ENCODE results near the gene PYGO1. TPM values are rescaled to one million over a fixed set of nuclear protein-coding genes. Genes with fewer than 3 reads are reported as not detected.

The PYGO1 gene
- total and polyA plus RNA-seq, 2 of the 4 experiments (the other 2 are of a cell fraction): 3.0 to 6.6 TPM

GRCh38 chr15:55628369-55628730 lies 40.2 kb upstream of the PYGO1 start:
- dilution Hi-C loops (cut with HindIII; ENCODE audit: low sequenced_read_pairs, unreplicated experiment) (no loop called here), in situ Hi-C loops (cut with MboI; ENCODE audit: low sequenced_read_pairs) (no loop called here), intact Hi-C loops (cut with micrococcal nuclease) (no loop called here)
- no peak overlapping the region for H4K8ac ChIP-seq (ENCODE audit: low read depth in 2 of 2, low read length in 2 of 2)
- no peak overlapping the region for H2BK120ac ChIP-seq (ENCODE audit: low read depth, low read length)
- no peak overlapping the region for H3K56ac ChIP-seq (ENCODE audit: extremely low read depth, insufficient read depth, low read length)
- TF ChIP-seq MXI1 (IDR thresholded peaks at IDR 0.05; ENCODE audit: borderline replicate concordance, low read depth, low read length) (no peak), POLR2A (IDR thresholded peaks at IDR 0.05; ENCODE audit: low read depth, low read length) (no peak), RAD21 (IDR thresholded peaks at IDR 0.05; ENCODE audit: low read length) (no peak), RFX5 (IDR thresholded peaks at IDR 0.05; ENCODE audit: low read depth, low read length) (no peak), SMC3 (IDR thresholded peaks at IDR 0.05; ENCODE audit: low read depth, low read length) (no peak), CTCF (conservative IDR thresholded peaks at IDR 0.05; ENCODE audit: low read depth, low read length) (no peak)
- TF ChIP-seq, protein P1, sequence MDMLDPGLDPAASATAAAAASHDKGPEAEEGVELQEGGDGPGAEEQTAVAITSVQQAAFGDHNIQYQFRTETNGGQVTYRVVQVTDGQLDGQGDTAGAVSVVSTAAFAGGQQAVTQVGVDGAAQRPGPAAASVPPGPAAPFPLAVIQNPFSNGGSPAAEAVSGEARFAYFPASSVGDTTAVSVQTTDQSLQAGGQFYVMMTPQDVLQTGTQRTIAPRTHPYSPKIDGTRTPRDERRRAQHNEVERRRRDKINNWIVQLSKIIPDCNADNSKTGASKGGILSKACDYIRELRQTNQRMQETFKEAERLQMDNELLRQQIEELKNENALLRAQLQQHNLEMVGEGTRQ (IDR thresholded peaks at IDR 0.05; ENCODE audit: low read depth, low read length): no peak
- H2AK9ac ChIP-seq (replicated peaks; ENCODE audit: low read depth, low read length, poor library complexity): no peak overlapping the region
- no peaks in the 10 kb centered on the region for H4K20me1 ChIP-seq (ENCODE audit: insufficient read depth, low read length)
- no peak overlapping the region for H2AK5ac ChIP-seq (ENCODE audit: low read depth, low read length)
- no peak for ATAC-seq (ENCODE audit: low read depth)
- H3K9ac ChIP-seq (ENCODE audit: low read depth, low read length): no peak overlapping the region
- BruUV-seq (replicated peaks): no TSS peak
- no peak overlapping the region for H2BK15ac ChIP-seq (ENCODE audit: low read depth, low read length)
- H3K14ac ChIP-seq (replicated peaks; ENCODE audit: low read depth, low read length): no peak overlapping the region
- H3K27me3 ChIP-seq (ENCODE audit: control insufficient read depth, insufficient read depth, low read length): no peaks in the 10 kb centered on the region
- no peaks in the 10 kb centered on the region for H3K9me3 ChIP-seq (ENCODE audit: control insufficient read depth, insufficient read depth, low read length)
- POLR2A ChIA-PET (ENCODE audit: unreplicated experiment): interaction anchor here (0.6 to 0.7 kb wide), 4 partner anchors 9 to 199 kb away, joined by 4 to 13 read pairs (median 6); no protein-coding TSS in a partner anchor
- H3K79me1 ChIP-seq (ENCODE audit: low read depth in 1 of 2, low read length in 2 of 2): no peaks in the 10 kb centered on the region
- no CpG with 5 or more reads among the region's 2 CpGs for WGBS, 2 experiments (ENCODE audit: extremely low coverage in 2 of 2, insufficient read length in 1 of 2)
- no peak overlapping the region for H3K27ac ChIP-seq (ENCODE audit: insufficient read depth, low read length)
- no peak overlapping the region for H3K23ac ChIP-seq (ENCODE audit: low read depth, low read length)
- peak overlapping the region; percentile 16; the same call in 1 of the 2 replicates for H2BK20ac ChIP-seq (ENCODE audit: low read depth, low read length)
- 0 out of 2 replicates have a peak, but pooled peaks cover 3% of the 10 kb centered on the region for H3K9me1 ChIP-seq (ENCODE audit: insufficient read depth, low read length)
- no peak overlapping the region for H2BK5ac ChIP-seq (ENCODE audit: low read depth, low read length, poor library complexity, severe bottlenecking)
- H3K18ac ChIP-seq (ENCODE audit: low read depth, low read length): no peak overlapping the region; the same call in 1 of the 2 replicates
- CTCF ChIA-PET: interaction anchor here (0.5 to 1.1 kb wide), 4 partner anchors 85 to 1793 kb away, joined by 3 to 5 read pairs (median 4); no protein-coding TSS in a partner anchor
- peak; percentile 31 for DNase-seq
- H3K4me1 ChIP-seq (ENCODE audit: control insufficient read depth, insufficient read depth, low read length): peaks cover 5% of the 10 kb centered on the region; the same call in 1 of the 2 replicates
- no peak overlapping the region for H3K4ac ChIP-seq (ENCODE audit: low read depth, low read length)
- H3K4me3 ChIP-seq (ENCODE audit: insufficient read depth, low read depth, low read length): no peak overlapping the region
- no peak overlapping the region for H3K4me2 ChIP-seq (ENCODE audit: low read depth, low read length)
- H4K5ac ChIP-seq (ENCODE audit: low read depth, low read length): no peak overlapping the region
- no peaks in the 10 kb centered on the region for H3K36me3 ChIP-seq (ENCODE audit: control insufficient read depth, insufficient read depth, low read length)
- H4K91ac ChIP-seq (ENCODE audit: insufficient read depth, low read depth, low read length): no peak overlapping the region
- H2AFZ ChIP-seq (replicated peaks; ENCODE audit: low read length, poor library complexity): no peak overlapping the region

Data from IMR-90 (cell line).